H1 (cell line): ENCODE measurements around the gene C13orf42. TPM values are rescaled to one million over a fixed set of nuclear protein-coding genes. Genes with fewer than 3 reads are reported as not detected.

Experiments
- CTCF ChIA-PET: fragments of 300-600 bp; sonication (Branson Sonifier 250); formaldehyde crosslinking; loops from one replicate; lab custom pipeline; 2021; ENCODE audit not compliant: partially characterized antibody; lab: Charles Lee
- POLR2A ChIA-PET: fragments of 300-600 bp; sonication (Branson Sonifier 250); formaldehyde crosslinking; loops from one replicate; lab custom pipeline; 2021; ENCODE audit warnings: inconsistent platforms; ENCODE audit not compliant: partially characterized antibody; lab: Charles Lee
- DNase-seq, 2 experiments: peaks; one replicate each; pipeline versions ENCODE4 v3.0.0 to v3.0.0-alpha.2; 2010 to 2022; ENCODE audit warnings: low spot score in 2 of 2, low read depth in 1 of 2, mixed read lengths in 1 of 2
- FAIRE-seq: peaks from 2 replicates; lab custom pipeline; 2011; peaks lifted over from hg19 to GRCh38; lab: Jason Lieb, UNC
- H2AFZ ChIP-seq: 2 replicates; pipeline ENCODE4 v1.8.1; 2012; ENCODE audit warnings: low read length, inconsistent platforms
- H2AK5ac ChIP-seq: 2 replicates; pipeline ENCODE4 v1.6.1; 2013; ENCODE audit warnings: low read depth, low read length
- H2BK120ac ChIP-seq: replicated peaks from 2 replicates; pipeline ENCODE3; 2013; ENCODE audit warnings: low read depth, low read length, inconsistent platforms
- H2BK12ac ChIP-seq: 2 replicates; pipeline ENCODE4 v1.6.1; 2013; ENCODE audit warnings: low read depth, low read length
- H2BK15ac ChIP-seq: 2 replicates; pipeline ENCODE4 v1.6.1; 2013; ENCODE audit warnings: low read length
- H2BK20ac ChIP-seq: 2 replicates; pipeline ENCODE4 v1.6.1; 2013; ENCODE audit warnings: low read length
- H2BK5ac ChIP-seq: 2 replicates; pipeline ENCODE4 v1.6.1; 2013; ENCODE audit warnings: low read depth, low read length
- H3K14ac ChIP-seq: 2 replicates; pipeline ENCODE4 v1.6.1; 2013; ENCODE audit warnings: inconsistent platforms; ENCODE audit not compliant: insufficient read length
- H3K18ac ChIP-seq: 2 replicates; pipeline ENCODE4 v1.6.1; 2013; ENCODE audit warnings: low read length; ENCODE audit errors: extremely low read depth
- H3K23ac ChIP-seq: 2 replicates; pipeline ENCODE4 v1.6.1; 2013; ENCODE audit warnings: inconsistent platforms; ENCODE audit not compliant: insufficient read length
- H3K23me2 ChIP-seq: 2 replicates; pipeline ENCODE4 v1.6.1; 2013; ENCODE audit warnings: low read depth, low read length
- H3K27ac ChIP-seq: 2 replicates; pipeline ENCODE4 v1.6.1; 2011; ENCODE audit warnings: low read depth, low read length, inconsistent platforms
- H3K27me3 ChIP-seq, 4 experiments: replicated peaks in 1 of 4; 1 replicate in 1 of 4; 2 replicates in 3 of 4; pipeline versions ENCODE4 v1.6.1 to v1.8.1; 2011 to 2013; ENCODE audit warnings: low read length in 3 of 4, mild to moderate bottlenecking in 3 of 4, inconsistent platforms in 2 of 4, mixed read lengths in 2 of 4, moderate library complexity in 1 of 4; ENCODE audit not compliant: control insufficient read depth in 3 of 4, insufficient read depth in 3 of 4; ENCODE audit errors: extremely low read depth in 1 of 4
- H3K36me3 ChIP-seq, 4 experiments: 2 replicates each; pipeline versions ENCODE4 v1.6.1 to v1.8.1; 2011 to 2013; ENCODE audit warnings: mild to moderate bottlenecking in 4 of 4, low read length in 3 of 4, moderate library complexity in 2 of 4, control low read depth in 1 of 4, inconsistent platforms in 1 of 4; ENCODE audit not compliant: insufficient read depth in 4 of 4, control insufficient read depth in 2 of 4
- H3K4ac ChIP-seq: replicated peaks from 2 replicates; pipeline ENCODE3; 2013; ENCODE audit warnings: low read length, low read depth, mixed read lengths, inconsistent platforms; ENCODE audit not compliant: insufficient read length
- H3K4me1 ChIP-seq, 4 experiments: replicated peaks in 1 of 4; 1 replicate in 1 of 4; 2 replicates in 3 of 4; pipeline versions ENCODE4 v1.6.1 to v1.8.1; 2011 to 2013; ENCODE audit warnings: low read length in 3 of 4, inconsistent platforms in 2 of 4, mixed read lengths in 1 of 4; ENCODE audit not compliant: insufficient read depth in 4 of 4, control insufficient read depth in 3 of 4
- H3K4me2 ChIP-seq, 2 experiments: 2 replicates each; pipeline versions ENCODE4 v1.6.1 to v1.8.1; 2011 to 2013; ENCODE audit warnings: low read depth in 2 of 2, low read length in 2 of 2, control low read depth in 1 of 2, inconsistent platforms in 1 of 2, mild to moderate bottlenecking in 1 of 2; ENCODE audit not compliant: insufficient read depth in 1 of 2
- H3K4me3 ChIP-seq, 4 experiments: fragments of 200-600, 300-600 bp in 1 of 4; sonication (generic), shearing (Covaris generic), sonication (Bioruptor Twin) in 1 of 4; 2 replicates each; pipeline versions ENCODE4 v1.5.1 to v1.8.1; 2011 to 2016; ENCODE audit warnings: low read length in 4 of 4, low read depth in 3 of 4, control low read depth in 2 of 4, inconsistent platforms in 2 of 4, mild to moderate bottlenecking in 2 of 4, mixed read lengths in 1 of 4, moderate library complexity in 1 of 4; ENCODE audit not compliant: insufficient read depth in 2 of 4; ENCODE audit errors: extremely low read depth in 1 of 4
- H3K56ac ChIP-seq: replicated peaks from 2 replicates; pipeline ENCODE3; 2013; ENCODE audit warnings: low read depth, mild to moderate bottlenecking, mixed read lengths, low read length, inconsistent platforms; ENCODE audit not compliant: insufficient read length
- H3K79me1 ChIP-seq: 2 replicates; pipeline ENCODE4 v1.6.1; 2013; ENCODE audit warnings: low read depth, low read length, control low read depth
- H3K79me2 ChIP-seq, 2 experiments: 2 replicates each; pipeline versions ENCODE4 v1.6.1 to v1.8.1; 2012 to 2013; ENCODE audit warnings: low read length in 2 of 2, mild to moderate bottlenecking in 2 of 2, inconsistent platforms in 1 of 2; ENCODE audit not compliant: insufficient read depth in 2 of 2, control insufficient read depth in 1 of 2
- H3K9ac ChIP-seq, 4 experiments: replicated peaks in 1 of 4; 1 replicate in 1 of 4; 2 replicates in 3 of 4; pipeline versions ENCODE4 v1.6.1 to v1.8.1; 2011 to 2013; ENCODE audit warnings: low read depth in 3 of 4, low read length in 3 of 4, control low read depth in 2 of 4, mild to moderate bottlenecking in 2 of 4, moderate library complexity in 2 of 4, inconsistent platforms in 1 of 4; ENCODE audit errors: extremely low read depth in 1 of 4
- H3K9me3 ChIP-seq, 2 experiments: 2 replicates each; pipeline versions ENCODE4 v1.6.1 to v1.8.1; 2012 to 2013; ENCODE audit warnings: mild to moderate bottlenecking in 2 of 2, moderate library complexity in 2 of 2, control low read depth in 1 of 2, inconsistent platforms in 1 of 2, low read depth in 1 of 2, low read length in 1 of 2, mixed read lengths in 1 of 2; ENCODE audit not compliant: insufficient read depth in 2 of 2
- H4K20me1 ChIP-seq, 2 experiments: replicated peaks in 1 of 2; 2 replicates each; pipeline versions ENCODE3 to v1.8.1; 2011 to 2013; ENCODE audit warnings: inconsistent platforms in 2 of 2, low read length in 2 of 2, mild to moderate bottlenecking in 1 of 2; ENCODE audit not compliant: insufficient read depth in 2 of 2, control insufficient read depth in 1 of 2
- H4K5ac ChIP-seq: 2 replicates; pipeline ENCODE4 v1.6.1; 2013; ENCODE audit warnings: low read length, low read depth, mixed read lengths, inconsistent platforms; ENCODE audit not compliant: insufficient read length
- H4K8ac ChIP-seq: 2 replicates; pipeline ENCODE4 v1.8.0; 2013; ENCODE audit warnings: mild to moderate bottlenecking, moderate library complexity, low read length, inconsistent platforms; ENCODE audit not compliant: insufficient read depth; ENCODE audit errors: extremely low read depth
- H4K91ac ChIP-seq: replicated peaks from 2 replicates; pipeline ENCODE3; 2013; ENCODE audit warnings: low read length, mixed read lengths, inconsistent platforms; ENCODE audit not compliant: insufficient read length
- ASH2L ChIP-seq: fragments of 200-600, 300-600 bp; sonication (generic); IDR thresholded peaks from one replicate; pipeline ENCODE4 v1.7.1; 2017; ENCODE audit warnings: low read length
- BACH1 ChIP-seq: IDR thresholded peaks from 2 replicates; pipeline ENCODE4 v1.6.1; 2012; ENCODE audit warnings: low read length, improper control_type of control experiment
- CBX5 ChIP-seq: fragments of 300-800, 300-1000 bp; sonication (generic); IDR thresholded peaks from 2 replicates; pipeline ENCODE4 v1.7.1; 2016; ENCODE audit warnings: antibody characterized with exemption, low read length, low read depth
- EP300 ChIP-seq, 2 experiments: IDR thresholded peaks; 1 replicate in 1 of 2; 2 replicates in 1 of 2; pipeline ENCODE4 v1.6.1; 2011 to 2012; ENCODE audit warnings: low read depth in 2 of 2, low read length in 2 of 2, mild to moderate bottlenecking in 2 of 2, borderline replicate concordance in 1 of 2, inconsistent platforms in 1 of 2, moderate library complexity in 1 of 2
- HDAC6 ChIP-seq: IDR thresholded peaks from one replicate; pipeline ENCODE4 v1.7.1; 2012; ENCODE audit warnings: low read depth, mild to moderate bottlenecking, inconsistent platforms, low read length, moderate library complexity
- KDM4A ChIP-seq: IDR thresholded peaks from one replicate; pipeline ENCODE4 v1.7.1; 2012; ENCODE audit warnings: low read depth, mild to moderate bottlenecking, moderate library complexity, low read length, inconsistent platforms; ENCODE audit not compliant: severe bottlenecking
- POLR2AphosphoS5 ChIP-seq: IDR thresholded peaks from 2 replicates; pipeline ENCODE4 v1.6.1; 2011; ENCODE audit warnings: low read depth, low read length
- SIN3A ChIP-seq, 2 experiments: IDR thresholded peaks in 1 of 2; conservative IDR thresholded peaks in 1 of 2; 2 replicates each; pipeline ENCODE4 v1.6.1; 2011 to 2012; ENCODE audit warnings: low read length in 2 of 2, improper control_type of control experiment in 1 of 2, low read depth in 1 of 2, mild to moderate bottlenecking in 1 of 2
- SIRT6 ChIP-seq: IDR thresholded peaks from one replicate; pipeline ENCODE4 v1.7.1; 2012; ENCODE audit warnings: low read length, inconsistent platforms
- SP4 ChIP-seq: IDR thresholded peaks from 2 replicates; pipeline ENCODE4 v1.6.1; 2012; ENCODE audit warnings: low read length, inconsistent platforms
- SUZ12 ChIP-seq: fragments of 200-600 bp; sonication (generic); IDR thresholded peaks from 2 replicates; pipeline ENCODE4 v1.6.1; 2012; ENCODE audit warnings: mild to moderate bottlenecking, inconsistent platforms, low read length, moderate library complexity, mixed read lengths
- WGBS, 2 experiments: shearing (Covaris generic) in 1 of 2; methylation state at CpG; one replicate each; pipeline versions ENCODE4 v1.1.6 to v1.1.7; 2013 to 2015; ENCODE audit warnings: low lambda C conversion rate in 2 of 2, mixed read lengths in 2 of 2, inconsistent platforms in 1 of 2, low coverage in 1 of 2, missing lambda C conversion rate in 1 of 2; ENCODE audit not compliant: insufficient replicate concordance in 2 of 2, insufficient coverage in 1 of 2, insufficient read length in 1 of 2; ENCODE audit errors: extremely low coverage in 1 of 2, missing lambda C conversion rate in 1 of 2; 5-methylcytosine and 5-hydroxymethylcytosine counted together
- polyA plus RNA-seq, 7 experiments: library from polyadenylated mRNA; depleted of rRNA in 3 of 7; stranded (reverse) in 5 of 7; unstranded in 2 of 7; fragments of >200 nt in 5 of 7; fragments of 200-250 nt in 2 of 7; gene quantifications; 1 replicate in 5 of 7; 2 replicates in 1 of 7; 4 replicates in 1 of 7; pipeline versions ENCODE4 v1.2.1 to v1.2.3, GENCODE V29; 2011 to 2013; ENCODE audit warnings: missing spikeins in 2 of 7, mixed read lengths in 2 of 7
- total RNA-seq: library from RNA; stranded (reverse); fragmentation: NEBNext Ultra II Directional; extraction: Animal tissue kit (Norgen Biotek cat#: 25700); gene quantifications from 2 replicates; pipeline ENCODE4 v1.2.1, GENCODE V29; 2021

Gene C13orf42
- total and polyA plus RNA-seq, 2 of the 8 experiments (the other 6 are each of a cell fraction or from before 2014, with no cell fraction given) = 9.9 to 10.1 TPM

DNA sequence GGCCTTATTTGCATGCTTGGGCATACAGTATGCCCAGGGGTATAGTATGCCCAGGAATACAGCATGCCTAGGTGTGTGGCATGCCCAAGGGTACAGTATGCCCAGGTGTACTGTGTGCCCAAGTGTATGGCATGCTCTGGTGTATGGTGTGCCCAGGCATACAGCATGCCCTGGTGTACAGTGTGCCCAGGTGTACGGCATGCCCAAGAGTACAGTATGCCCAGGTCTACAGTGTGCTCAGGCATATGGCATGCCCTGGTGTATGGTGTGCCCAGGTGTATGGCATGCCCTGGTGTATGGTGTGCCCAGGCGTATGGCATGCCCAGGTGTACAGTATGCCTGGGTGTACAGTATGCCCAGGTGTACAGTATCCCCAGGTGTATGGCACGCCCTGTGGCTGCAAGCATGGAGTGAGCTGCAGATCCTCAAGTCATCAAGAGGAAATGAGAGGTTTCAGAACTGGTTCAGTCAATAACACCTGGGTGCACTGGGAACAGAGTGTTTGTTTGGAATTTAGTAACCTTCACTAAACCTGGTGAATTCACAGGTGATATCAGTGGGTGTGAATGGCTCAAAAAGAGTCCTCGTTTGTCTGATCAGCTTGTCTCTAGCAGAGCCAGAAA lies 7.8 kb upstream of the C13orf42 start:
- Histone ChIP-seq H3K27ac (no peak overlapping the region), H2BK12ac (peak overlapping the region; percentile 30; the same call in 1 of the 2 replicates), H3K14ac (no peak overlapping the region), H3K4ac (no peak overlapping the region), H3K9me3 (peaks cover 4% of the 10 kb centered on the region in 2 experiments; a peak in 2 of 4 replicates), H3K56ac (no peak overlapping the region), H4K8ac (no peak overlapping the region), H2AFZ (no peak overlapping the region), H3K4me2 (no peak overlapping the region), H3K79me2 (no peaks in the 10 kb centered on the region), H3K9ac (no peak overlapping the region), H2BK20ac (no peak overlapping the region), H3K79me1 (peaks cover 2% of the 10 kb centered on the region; the same call in 1 of the 2 replicates), H3K4me3 (no peak overlapping the region), H4K20me1 (no peaks in the 10 kb centered on the region), H3K27me3 (no peaks in the 10 kb centered on the region), H2BK120ac (no peak overlapping the region), H3K4me1 (peaks cover 0 to 6% (median 4%) of the 10 kb centered on the region in 4 experiments; a peak in 5 of 7 replicates), H3K23me2 (no peaks in the 10 kb centered on the region), H2BK5ac (no peak overlapping the region), H4K5ac (no peak overlapping the region), H4K91ac (no peak overlapping the region), H3K36me3 (0 out of 8 replicates have a peak, but pooled peaks cover 0 to 3% (median 0%) of the 10 kb centered on the region in 4 experiments), H2BK15ac (no peak overlapping the region), H3K23ac (no peak overlapping the region), H3K18ac (no peak overlapping the region), H2AK5ac (no peak overlapping the region)
- ChIA-PET POLR2A (no interaction called here), CTCF (interaction anchor here (0.6 to 0.8 kb wide), 2 partner anchors 149 to 1156 kb away, joined by 3 to 5 read pairs; no protein-coding TSS in a partner anchor)
- WGBS, 2 experiments = 94% methylated on average over 4 of the region's 4 CpGs; no CpG with 5 or more reads in 1 of the 2 experiments
- DNase-seq (no peak), FAIRE-seq (no peak)
- TF ChIP-seq SIN3A (conservative IDR thresholded peaks at IDR 0.05 in 1 of 2, IDR thresholded peaks at IDR 0.05 in 1 of 2; ENCODE audit: low read depth in 1 of 2, low read length in 2 of 2) (no peak), CBX5 (no peak), SIRT6 (no peak), ASH2L (no peak), SP4 (no peak), BACH1 (no peak), KDM4A (no peak), HDAC6 (no peak), SUZ12 (no peak), POLR2AphosphoS5 (no peak), EP300 (IDR thresholded peaks at IDR 0.05; ENCODE audit: borderline replicate concordance in 1 of 2, low read depth in 2 of 2, low read length in 2 of 2) (no peak)
